Hematopoietic multipotent progenitor cell treated with erythropoietin and hydrocortisone succinate and interleukin-3 and kit ligand, for 17 days (in vitro differentiated cells): ENCODE results near the gene RNASE12.
"Not testable (repeated sequence)": the region's sequence is repeated elsewhere in the genome, so short reads cannot be mapped to it uniquely, and the experiment has no call there.

Experiments
- DNase-seq: peaks from one replicate; pipeline ENCODE4 v3.0.0-alpha.2; 2015; ENCODE audit warnings: low spot score

The RNASE12 gene

DNA sequence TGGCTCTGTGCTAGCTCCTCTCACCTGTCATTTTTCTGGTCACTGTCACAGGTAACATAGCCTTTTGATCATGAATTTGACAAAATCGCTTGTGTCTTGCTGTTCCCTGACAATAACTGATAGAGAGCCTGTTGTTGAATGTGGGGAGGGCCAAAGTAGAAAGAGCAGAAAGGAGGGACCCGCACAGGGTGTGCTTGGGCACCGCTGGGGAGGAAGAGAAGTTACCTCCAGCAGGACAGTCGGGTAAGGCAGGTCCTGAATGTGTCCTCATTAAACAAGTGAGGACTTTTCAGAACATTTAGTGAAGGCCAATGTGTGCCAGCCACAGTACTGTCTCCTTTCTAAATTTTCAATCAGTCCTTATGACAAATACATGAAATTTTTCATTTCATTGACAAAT is at the start of gene RNASE12:
RNASE12 (minus strand) TSS at position 142 of the 400 bp plus-strand sequence. CDS start 653 bp downstream, outside the sequence.
- no peak for DNase-seq

DNA sequence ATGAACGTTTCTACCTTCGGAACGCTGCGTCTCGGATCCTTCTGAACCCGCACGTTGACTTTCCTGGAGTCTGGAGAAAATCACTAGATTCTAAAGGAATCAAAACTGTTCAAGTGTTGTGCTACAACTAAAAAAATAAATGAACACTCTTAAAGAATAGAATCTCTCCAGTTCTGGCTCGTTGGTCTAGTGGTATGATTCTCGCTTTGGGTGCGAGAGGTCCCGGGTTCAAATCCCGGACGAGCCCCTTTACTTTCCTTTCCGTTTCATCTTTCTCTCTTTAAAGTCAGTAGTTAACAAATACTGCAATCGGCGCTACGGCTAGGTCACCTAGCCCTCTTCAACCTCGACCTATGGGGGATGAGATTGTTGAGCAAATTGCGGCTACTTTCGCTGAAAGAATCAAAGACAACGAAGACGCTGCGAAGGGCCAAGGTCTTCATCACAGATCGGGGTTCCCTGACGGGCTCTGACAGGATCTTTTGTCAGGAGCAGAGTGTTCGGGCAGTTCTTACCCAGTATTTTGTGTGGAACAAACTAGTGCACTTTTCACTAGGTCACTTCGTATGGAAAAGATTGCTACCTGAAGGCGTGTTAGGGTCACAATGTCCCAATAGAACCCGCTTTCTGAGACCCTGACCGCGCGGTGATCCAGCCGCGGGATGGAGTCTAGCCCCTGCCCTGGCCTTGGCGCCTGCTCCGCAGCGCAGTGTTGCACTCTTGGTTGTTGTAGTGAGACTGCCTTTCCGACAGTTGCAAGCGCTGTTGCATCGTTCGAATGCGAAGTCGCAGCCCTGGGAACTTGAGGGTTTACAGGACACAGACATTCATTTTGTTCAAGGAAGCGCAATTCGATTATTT is 41.9 kb upstream of the RNASE12 start:
- no peak for DNase-seq

- no peak for DNase-seq
Observed at GRCh38 chr14:20632448-20632830, 41.3 kb upstream of the RNASE12 start.

GRCh38 chr14:20631880-20632389 is 40.8 kb upstream of the RNASE12 start:
- DNase-seq: no peak

- no peak for DNase-seq
Observed at GRCh38 chr14:20631023-20631879, 40.1 kb upstream of the RNASE12 start.

GRCh38 chr14:20630340-20631022 is 39.3 kb upstream of the RNASE12 start:
- DNase-seq: no peak

DNA sequence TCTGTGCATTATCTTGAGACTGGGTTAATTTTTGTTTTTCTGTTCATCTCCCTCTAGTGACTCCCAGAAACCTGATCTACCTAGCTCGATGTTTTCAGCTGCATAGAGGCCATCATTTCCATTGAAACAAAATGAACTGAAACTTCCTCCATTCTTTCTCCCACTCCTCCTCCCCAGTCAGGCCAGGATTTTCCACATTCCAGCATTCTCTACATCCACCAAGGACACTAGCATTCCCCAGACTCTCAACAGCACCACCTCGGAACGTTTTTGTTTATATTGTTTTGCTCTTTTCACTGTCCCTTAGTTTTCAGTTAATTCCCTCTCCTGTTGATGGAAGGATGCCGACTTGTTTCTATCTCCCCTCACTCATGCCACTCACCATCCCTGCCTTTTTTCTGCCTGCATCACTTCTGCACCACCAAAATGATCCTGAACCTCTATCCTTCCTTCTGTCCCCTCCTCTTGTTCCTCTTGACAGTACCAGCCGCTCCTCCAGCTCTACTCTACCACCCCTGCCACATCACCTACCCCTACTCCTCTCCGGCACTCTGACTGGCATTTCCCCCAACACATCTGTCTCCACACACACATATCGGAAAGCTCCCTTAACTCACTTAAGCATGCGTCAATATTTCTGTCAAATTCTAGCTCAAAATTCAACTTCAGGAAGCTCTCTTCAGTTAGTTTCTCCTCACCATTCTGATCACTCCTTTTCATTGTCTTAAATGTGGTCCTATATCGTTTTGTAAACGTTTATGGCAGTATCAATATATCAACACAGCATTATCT is 37.1 kb upstream of the RNASE12 start:
- no peak for DNase-seq

DNA sequence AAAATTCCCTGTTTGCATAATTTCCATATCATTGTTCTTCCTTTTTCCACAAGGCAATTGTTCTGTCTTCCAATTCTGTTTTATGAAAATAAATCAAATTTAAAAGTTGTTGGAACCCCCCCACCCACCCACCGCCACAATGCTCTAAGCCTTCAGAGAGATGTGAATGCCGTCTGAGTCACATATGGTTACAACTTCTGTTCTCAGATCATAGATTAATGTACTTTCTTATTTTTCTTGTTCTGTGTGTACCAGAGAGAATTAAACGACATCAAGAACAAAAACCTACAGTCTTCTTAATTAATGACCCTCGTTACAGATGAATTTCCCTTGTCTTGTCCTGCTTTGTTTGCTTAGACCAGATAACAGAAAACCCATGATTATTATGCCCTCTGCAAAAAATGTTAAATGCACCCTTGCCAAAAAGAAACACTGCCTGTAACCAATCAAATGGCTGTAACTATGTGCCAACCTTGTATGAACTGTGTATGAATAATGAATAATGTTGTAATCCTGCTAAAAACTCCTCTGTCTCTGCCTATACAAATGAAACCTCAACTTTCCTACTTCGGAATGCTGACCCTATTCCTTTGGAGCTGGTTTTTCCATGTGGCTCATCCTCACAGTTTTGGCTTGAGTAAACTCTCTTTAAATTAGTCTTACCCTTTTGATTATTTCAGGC is 36.3 kb upstream of the RNASE12 start:
- DNase-seq: no peak

- DNase-seq: no peak
Observed at GRCh38 chr14:20626274-20626673, 35.1 kb upstream of the RNASE12 start.

- DNase-seq: no peak
Observed at GRCh38 chr14:20624495-20625070, 33.4 kb upstream of the RNASE12 start.

DNA sequence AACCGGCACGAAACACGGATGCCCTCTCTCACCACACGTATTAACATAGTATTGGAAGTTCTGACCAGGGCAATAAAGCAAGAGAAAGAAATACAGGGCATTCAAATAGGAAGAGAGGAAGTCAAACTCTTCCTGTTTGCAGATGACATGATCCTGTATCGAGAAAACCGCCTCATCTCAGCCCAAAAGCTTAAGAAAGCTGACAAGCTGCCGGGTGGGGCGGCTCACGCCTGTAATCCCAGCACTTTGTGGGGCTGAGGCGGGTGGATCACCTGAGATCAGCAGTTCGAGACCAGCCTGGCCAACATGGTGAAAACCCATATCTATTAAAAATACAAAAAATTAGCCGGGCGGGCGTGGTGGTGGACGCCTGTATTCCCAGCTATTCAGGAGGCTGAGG is 32.6 kb upstream of the RNASE12 start:
- no peak for DNase-seq

DNA sequence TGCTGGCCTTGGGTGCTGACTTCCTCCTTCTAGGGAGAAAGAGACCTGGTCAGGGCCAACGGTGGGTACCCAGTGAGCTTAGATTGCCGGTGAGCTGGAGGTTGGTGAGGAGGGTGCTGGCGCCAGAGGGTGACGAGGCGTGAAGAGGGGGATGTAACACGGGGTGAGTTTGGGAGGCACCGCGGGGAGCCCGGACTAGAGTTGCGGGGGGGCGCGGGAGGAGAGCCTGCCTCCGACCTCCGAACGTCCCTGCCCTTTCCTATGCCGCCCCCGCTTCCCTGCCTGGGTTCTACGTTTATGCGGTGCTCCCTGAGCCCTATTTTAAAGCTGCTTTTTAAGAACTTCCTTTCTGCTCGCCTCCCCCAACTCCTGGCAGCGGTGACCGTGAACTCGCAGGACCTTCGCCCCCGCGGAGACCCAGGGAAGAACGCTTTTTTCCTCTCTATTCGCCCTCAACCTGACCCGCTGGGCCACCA is 31.7 kb upstream of the RNASE12 start:
- no peak for DNase-seq

DNA sequence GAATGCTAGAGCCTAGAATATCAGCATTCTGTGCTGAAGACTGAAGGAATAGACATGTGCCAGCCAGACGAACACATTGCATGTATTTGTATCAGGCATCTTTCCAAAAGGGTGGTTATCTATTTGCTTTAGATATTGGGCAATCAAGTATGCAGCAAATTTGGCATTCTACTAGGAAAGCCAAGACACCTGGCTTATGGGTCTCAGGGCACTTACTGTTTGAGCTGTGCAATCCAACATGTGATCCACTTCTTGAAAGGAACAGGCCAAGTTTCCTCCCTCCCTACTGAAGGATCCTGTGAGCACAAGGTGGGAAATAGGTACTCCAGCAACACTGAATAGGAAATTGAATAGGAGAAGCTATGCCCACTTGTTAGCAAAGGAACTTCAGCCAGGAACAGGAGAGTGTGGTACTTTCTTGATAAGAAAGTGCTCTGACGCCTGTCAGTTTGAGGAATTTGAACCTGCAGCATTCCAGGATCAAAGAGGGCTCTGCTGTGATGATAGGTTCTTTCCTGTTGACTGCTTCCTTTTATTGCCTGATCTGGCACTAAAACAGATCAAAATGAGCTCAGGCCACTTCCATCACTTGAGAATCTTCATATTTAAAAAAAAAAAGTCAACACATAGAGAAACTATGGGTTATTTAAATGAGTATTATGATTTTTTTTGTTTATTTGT is 29.8 kb upstream of the RNASE12 start:
- DNase-seq: no peak

GRCh38 chr14:20619688-20620087 is 28.5 kb upstream of the RNASE12 start:
- DNase-seq: not testable (repeated sequence)

- no peak for DNase-seq
Observed at GRCh38 chr14:20618271-20618749, 27.1 kb upstream of the RNASE12 start.

DNA sequence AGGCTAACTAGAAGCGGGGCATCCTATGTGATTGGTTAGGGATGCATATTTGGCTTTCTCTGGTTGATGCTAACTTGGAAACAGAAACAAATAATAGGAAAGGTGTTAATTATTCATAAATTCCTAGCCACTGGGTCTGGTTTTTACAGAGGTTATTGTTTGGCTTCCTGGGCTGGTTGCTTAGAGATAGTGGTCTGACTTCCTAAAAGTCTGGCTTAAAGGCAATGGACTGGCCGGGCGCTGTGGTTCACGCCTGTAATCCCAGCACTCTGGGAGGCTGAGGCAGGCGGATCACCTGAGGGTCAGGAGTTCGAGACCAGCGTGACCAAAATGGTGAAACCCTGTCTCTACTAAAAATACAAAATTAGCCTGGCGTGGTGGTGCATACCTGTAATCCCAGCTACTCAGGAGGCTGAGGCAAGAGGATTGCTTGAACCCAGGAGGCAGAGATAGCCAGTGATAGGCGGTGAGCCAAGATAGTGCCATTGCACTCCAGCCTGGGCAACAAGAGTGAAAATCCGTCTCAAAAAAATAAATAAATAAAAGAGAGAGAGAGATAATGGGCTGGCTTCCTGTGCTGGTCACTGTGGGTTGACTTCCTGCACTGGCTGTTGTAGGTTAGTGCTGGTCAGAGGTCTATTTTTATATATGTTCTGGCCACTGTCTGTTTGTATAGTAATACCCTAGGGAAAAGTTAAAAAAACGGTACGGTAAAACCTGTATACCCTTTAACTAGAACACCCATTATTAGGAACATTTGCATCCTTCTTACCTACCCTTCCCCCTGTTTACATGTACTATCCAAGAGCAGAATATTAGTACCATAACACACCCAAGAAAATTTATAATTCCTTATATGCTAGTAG is 26.2 kb upstream of the RNASE12 start:
- DNase-seq: no peak

DNA sequence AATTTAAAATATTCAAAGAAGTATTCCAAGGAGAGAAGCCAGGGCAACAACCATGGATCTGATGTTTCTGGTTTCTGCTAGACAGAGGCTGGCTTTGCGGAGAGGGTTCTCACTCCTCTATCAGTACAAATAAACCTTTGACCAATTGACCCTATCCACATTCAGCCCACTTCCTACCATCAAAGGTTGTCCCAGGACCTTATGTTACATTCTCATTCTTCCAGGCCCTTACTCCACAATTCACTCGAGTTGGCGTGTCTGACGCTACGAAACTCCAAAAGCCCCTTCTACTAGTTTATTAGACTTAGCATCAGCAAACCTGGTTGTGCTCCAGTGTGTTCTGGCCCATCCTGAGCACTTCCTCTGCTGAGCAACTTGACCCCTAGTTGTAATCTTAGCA is 24.8 kb upstream of the RNASE12 start:
- no peak for DNase-seq

DNA sequence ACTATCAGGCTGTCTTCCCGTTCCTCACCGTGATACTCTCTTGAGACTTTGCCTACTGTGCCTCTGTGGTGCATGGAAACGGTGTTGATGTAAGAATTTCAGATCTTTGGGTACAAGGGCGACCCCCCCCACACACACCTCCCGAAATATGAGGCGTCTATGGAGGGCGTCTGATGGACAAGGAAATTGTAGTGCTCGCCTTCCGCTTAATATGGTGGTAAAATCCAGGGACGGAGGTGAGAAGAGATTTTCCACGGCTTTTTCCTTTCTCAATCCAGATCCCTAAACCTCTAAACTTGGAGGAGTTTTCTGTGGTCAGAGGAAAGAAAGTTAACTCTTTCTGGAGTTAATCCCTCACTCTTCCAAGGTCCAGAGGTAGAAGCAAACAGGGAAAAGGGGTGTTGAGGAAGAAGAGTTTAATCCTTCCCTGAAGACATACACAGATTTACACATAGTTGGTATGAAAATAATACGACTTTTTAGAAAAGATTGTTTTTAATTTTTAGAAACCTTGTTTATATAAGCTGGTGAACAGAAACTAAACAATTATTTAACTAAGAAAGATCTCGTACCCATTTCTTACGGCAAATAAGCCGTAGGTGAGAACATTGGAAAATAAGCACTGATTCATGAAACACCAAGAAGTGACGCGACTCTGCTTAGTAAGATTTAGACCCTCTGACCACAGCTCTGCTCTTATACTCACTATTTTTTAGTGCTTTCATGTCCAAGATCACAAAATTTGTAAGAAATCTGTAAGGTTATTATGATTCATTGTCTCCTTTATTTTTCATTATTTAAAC is 23.1 kb upstream of the RNASE12 start:
- no peak for DNase-seq
